PC-9 (cell line): ENCODE results near the gene ATP10D. TPM values are rescaled to one million over a fixed set of nuclear protein-coding genes. Genes with fewer than 3 reads are reported as not detected.
"Not testable (repeated sequence)": the region's sequence is repeated elsewhere in the genome, so short reads cannot be mapped to it uniquely, and the experiment has no call there.

Experiments used
- BruUV-seq: library from RNA; stranded (reverse); fragments of 400-500 nt; replicated peaks from 2 replicates; lab custom pipeline; 2021; lab: Mats Ljungman, UMichigan
- CTCF ChIA-PET: fragments of 300-600 bp; sonication (Branson Sonifier 250); formaldehyde crosslinking; loops from one replicate; lab custom pipeline; 2022; ENCODE audit warnings: antibody characterized with exemption; lab: Charles Lee
- POLR2A ChIA-PET: fragments of 300-600 bp; sonication (Branson Sonifier 250); formaldehyde crosslinking; loops from one replicate; lab custom pipeline; 2022; ENCODE audit warnings: antibody characterized with exemption; ENCODE audit not compliant: unreplicated experiment; lab: Charles Lee
- DNase-seq, 2 experiments: peaks; one replicate each; pipeline versions ENCODE4 v3.0.0 to v3.0.0-alpha.2; 2015 to 2022; ENCODE audit warnings: mixed read lengths in 1 of 2
- H2AFZ ChIP-seq: fragments of 200-600 bp; sonication (generic); 2 replicates; pipeline ENCODE4 v1.8.1; 2017; ENCODE audit warnings: antibody characterized with exemption
- H3F3A ChIP-seq: fragments of 200-600 bp; sonication (generic); 2 replicates; pipeline ENCODE4 v1.8.1; 2017; ENCODE audit warnings: antibody characterized with exemption, mild to moderate bottlenecking, low read depth; ENCODE audit not compliant: insufficient read depth
- H3K27ac ChIP-seq: fragments of 200-600 bp; sonication (generic); 2 replicates; pipeline ENCODE4 v1.6.1; 2016; ENCODE audit warnings: mixed run types
- H3K27me3 ChIP-seq: fragments of 200-600 bp; sonication (generic); 2 replicates; pipeline ENCODE4 v1.6.1; 2016; ENCODE audit warnings: low read depth, mixed run types; ENCODE audit not compliant: insufficient read depth
- H3K36me3 ChIP-seq: fragments of 200-600 bp; sonication (generic); 2 replicates; pipeline ENCODE4 v1.6.1; 2016; ENCODE audit warnings: low read depth, mixed run types
- H3K4me1 ChIP-seq: fragments of 200-600 bp; sonication (generic); replicated peaks from 2 replicates; pipeline ENCODE4 v1.6.1; 2016; ENCODE audit warnings: mixed run types; ENCODE audit not compliant: insufficient read depth
- H3K4me2 ChIP-seq: fragments of 200-600 bp; sonication (generic); 2 replicates; pipeline ENCODE4 v1.6.1; 2017; ENCODE audit warnings: mixed run types
- H3K4me3 ChIP-seq: fragments of 200-600 bp; sonication (generic); 2 replicates; pipeline ENCODE4 v1.6.1; 2016; ENCODE audit warnings: mixed run types
- H3K79me2 ChIP-seq: fragments of 200-600 bp; sonication (generic); 2 replicates; pipeline ENCODE4 v1.6.1; 2017; ENCODE audit warnings: low read depth, mixed run types
- H3K9me2 ChIP-seq: fragments of 200-600 bp; sonication (generic); 2 replicates; pipeline ENCODE4 v1.8.1; 2017; ENCODE audit warnings: mild to moderate bottlenecking; ENCODE audit not compliant: insufficient read depth
- H3K9me3 ChIP-seq: fragments of 200-600 bp; sonication (generic); 2 replicates; pipeline ENCODE4 v1.8.1; 2016; ENCODE audit warnings: low read depth; ENCODE audit not compliant: insufficient read depth
- H4K20me1 ChIP-seq: fragments of 200-600 bp; sonication (generic); 2 replicates; pipeline ENCODE4 v1.8.1; 2017; ENCODE audit not compliant: insufficient read depth
- CTCF ChIP-seq: fragments of 200-600 bp; sonication (generic); conservative IDR thresholded peaks from 2 replicates; pipeline ENCODE4 v1.6.1; 2017; ENCODE audit warnings: mixed run types, antibody characterized with exemption, mild to moderate bottlenecking, moderate library complexity
- EZH2 ChIP-seq: fragments of 200-600 bp; sonication (generic); IDR thresholded peaks from 2 replicates; pipeline ENCODE4 v1.8.0; 2017; ENCODE audit warnings: antibody characterized with exemption, low read depth
- intact Hi-C: fragments of 100-400 bp; cut with micrococcal nuclease; formaldehyde crosslinking; loops from one replicate; pipeline ENCODE4 v1.10.0; 2022; ENCODE audit not compliant: unreplicated experiment
- total RNA-seq: library from RNA; stranded (reverse); gene quantifications from 2 replicates; pipeline ENCODE4 v1.2.3, GENCODE V29; 2021

Gene ATP10D
- total RNA-seq, 1 experiment from 2014 or later, result 35.2 TPM

- Histone ChIP-seq H3F3A (peaks cover 15% of the 10 kb centered on the region; the same call in 1 of the 2 replicates), H3K27ac (peak overlapping the region; percentile 18; the same call in 1 of the 2 replicates), H3K4me2 (no peak overlapping the region), H3K4me3 (no peak overlapping the region), H3K9me2 (no peaks in the 10 kb centered on the region), H2AFZ (no peak overlapping the region), H3K9me3 (0 out of 2 replicates have a peak, but pooled peaks cover 10% of the 10 kb centered on the region), H3K27me3 (no peaks in the 10 kb centered on the region), H4K20me1 (no peaks in the 10 kb centered on the region), H3K36me3 (0 out of 2 replicates have a peak, but pooled peaks cover 15% of the 10 kb centered on the region), H3K79me2 (no peaks in the 10 kb centered on the region), H3K4me1 (peaks cover 47% of the 10 kb centered on the region)
- ChIA-PET CTCF (no interaction called here), POLR2A (no interaction called here)
- BruUV-seq, result no TSS peak
- intact Hi-C loops, result loop anchor here (5.0 kb wide), 1 partner anchor 39 kb away; no protein-coding TSS in a partner anchor
- DNase-seq, result no peak
- TF ChIP-seq EZH2 (no peak), CTCF (no peak)
Observed at GRCh38 chr4:47550899-47551548, 65.9 kb downstream of the ATP10D start.

- ChIA-PET CTCF (no interaction called here), POLR2A (no interaction called here)
- no peak overlapping the region for H2AFZ ChIP-seq
- H3K9me3 ChIP-seq, result 0 out of 2 replicates have a peak, but pooled peaks cover 10% of the 10 kb centered on the region
- H3K4me2 ChIP-seq, result no peak overlapping the region
- H3K79me2 ChIP-seq, result no peaks in the 10 kb centered on the region
- H3K36me3 ChIP-seq, result 0 out of 2 replicates have a peak, but pooled peaks cover 15% of the 10 kb centered on the region
- H3F3A ChIP-seq, result peaks cover 20% of the 10 kb centered on the region
- peak overlapping the region; percentile 18 for H3K27ac ChIP-seq
- TF ChIP-seq EZH2, result no peak
- TF ChIP-seq CTCF, result no peak
- no peaks in the 10 kb centered on the region for H3K9me2 ChIP-seq
- no peaks in the 10 kb centered on the region for H3K27me3 ChIP-seq
- no peaks in the 10 kb centered on the region for H4K20me1 ChIP-seq
- H3K4me1 ChIP-seq, result peaks cover 53% of the 10 kb centered on the region
- no TSS peak for BruUV-seq
- intact Hi-C loops, result loop anchor here (5.0 kb wide), 1 partner anchor 39 kb away; no protein-coding TSS in a partner anchor
- no peak for DNase-seq
- H3K4me3 ChIP-seq, result no peak overlapping the region
Observed at GRCh38 chr4:47551682-47552081, 66.6 kb downstream of the ATP10D start.

- no peak for TF ChIP-seq EZH2
- TF ChIP-seq CTCF, result no peak
- Histone ChIP-seq H3K36me3 (0 out of 2 replicates have a peak, but pooled peaks cover 15% of the 10 kb centered on the region), H4K20me1 (no peaks in the 10 kb centered on the region), H3K4me1 (peaks cover 59% of the 10 kb centered on the region), H3K27ac (peak overlapping the region; percentile 36), H3K4me2 (no peak overlapping the region), H2AFZ (no peak overlapping the region), H3K79me2 (no peaks in the 10 kb centered on the region), H3K4me3 (no peak overlapping the region), H3K27me3 (no peaks in the 10 kb centered on the region), H3K9me3 (0 out of 2 replicates have a peak, but pooled peaks cover 10% of the 10 kb centered on the region), H3F3A (peaks cover 20% of the 10 kb centered on the region), H3K9me2 (no peaks in the 10 kb centered on the region)
- BruUV-seq, result no TSS peak
- DNase-seq, result peak in 1 of 2 experiments; percentile 47
- intact Hi-C loops, result loop anchor here (5.0 kb wide), 1 partner anchor 41 kb away; no protein-coding TSS in a partner anchor
- POLR2A ChIA-PET, result interaction anchor here (0.6 to 0.7 kb wide), 2 partner anchors 22 to 61 kb away, joined by 3 read pairs; no protein-coding TSS in a partner anchor
- CTCF ChIA-PET, result no interaction called here
Observed at GRCh38 chr4:47553329-47554125, 68.5 kb downstream of the ATP10D start.

- H3K27ac ChIP-seq, result peak overlapping the region; percentile 74
- H3K79me2 ChIP-seq, H3K27me3 ChIP-seq, H3K9me2 ChIP-seq, BruUV-seq, H4K20me1 ChIP-seq, H3K9me3 ChIP-seq: not testable (repeated sequence)
- intact Hi-C loops, result loop anchor here (2.0 kb wide), 1 partner anchor 71 kb away; the partner anchor contains the start of gene ATP10D
- peaks cover 58% of the 10 kb centered on the region for H3K4me1 ChIP-seq
- peak overlapping the region; percentile 39; the same call in 1 of the 2 replicates for H3K4me3 ChIP-seq
- ChIA-PET CTCF (interaction anchor here (0.6 to 1.6 kb wide), 3 partner anchors 71 to 378 kb away, joined by 3 to 9 read pairs (median 4); partner anchors contain the start of gene ATP10D), POLR2A (interaction anchor here (0.6 kb wide), 3 partner anchors 72 to 120 kb away, joined by 3 to 23 read pairs (median 4); no protein-coding TSS in a partner anchor)
- peak; percentile 32 to 76 for DNase-seq
- peak overlapping the region; percentile 20; the same call in 1 of the 2 replicates for H2AFZ ChIP-seq
- peak overlapping the region; percentile 72 for H3K4me2 ChIP-seq
- H3K36me3 ChIP-seq, result 0 out of 2 replicates have a peak, but pooled peaks cover 15% of the 10 kb centered on the region
- H3F3A ChIP-seq, result peaks cover 20% of the 10 kb centered on the region
Observed at GRCh38 chr4:47555920-47556319, 70.8 kb downstream of the ATP10D start.
